GM12865 (cell line): Measurements from ENCODE around the gene CTRB1.
A peak's percentile ranks its signal among the peaks of the same experiment; 100 is the strongest.

ENCODE experiments used
- DNase-seq: peaks from one replicate; pipeline ENCODE4 v3.0.0; 2010; ENCODE audit warnings: low read depth
- H3K4me3 ChIP-seq: 2 replicates; pipeline ENCODE4 v1.5.1; 2011; ENCODE audit warnings: mild to moderate bottlenecking, low read depth, low read length, control low read depth
- TF ChIP-seq, protein P1 (sequence below): IDR thresholded peaks from 2 replicates; pipeline ENCODE4 v1.5.1; 2011; ENCODE audit warnings: low read length, control low read depth, low read depth, inconsistent platforms; ENCODE audit not compliant: insufficient read depth; ENCODE audit errors: missing control alignments

The CTRB1 gene

DNA sequence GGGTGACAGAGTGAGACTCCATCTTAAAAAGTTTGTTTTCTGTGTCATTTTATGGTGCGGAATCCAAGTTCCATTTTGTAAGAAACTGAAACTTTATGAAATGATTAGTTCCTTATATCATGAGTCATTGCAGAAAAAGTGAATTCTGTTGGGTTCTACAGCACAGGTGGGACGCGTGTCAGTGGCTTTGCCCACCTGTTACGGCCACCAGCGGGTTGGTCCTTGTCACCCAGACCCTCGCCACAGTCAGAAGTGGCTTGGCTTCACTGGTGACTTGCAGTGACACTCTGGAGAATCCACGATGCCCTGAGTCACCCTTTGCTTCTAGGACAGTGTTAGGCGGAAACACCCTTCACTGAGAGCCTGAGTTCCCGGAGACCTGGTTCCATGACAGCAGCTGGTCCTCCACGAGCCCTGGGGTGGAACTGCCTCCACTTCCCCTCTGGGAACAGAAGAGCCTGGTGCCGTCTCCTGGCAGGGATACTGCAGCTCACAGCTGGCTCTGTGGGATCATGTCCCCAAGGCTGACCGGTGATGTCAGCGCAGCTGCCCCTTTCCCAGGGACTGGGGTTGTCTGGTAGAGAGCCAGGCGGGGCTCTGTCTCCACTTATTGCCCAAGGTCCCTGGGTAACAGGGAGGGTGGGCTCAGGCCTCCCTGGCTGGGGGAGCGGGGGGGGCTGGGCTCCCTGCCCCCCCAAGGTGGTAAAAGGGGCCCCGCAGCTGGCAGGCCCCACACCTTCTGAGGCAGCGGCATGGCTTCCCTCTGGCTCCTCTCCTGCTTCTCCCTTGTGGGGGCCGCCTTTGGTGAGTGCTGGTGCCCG is at the start of gene CTRB1:
CTRB1 (plus strand) TSS at position 733 of the 821 bp plus-strand sequence; CDS start at position 753, 20 bp downstream.
- DNase-seq: peak; percentile 83
- H3K4me3 ChIP-seq: no peak within 1 kb of the TSS
- TF ChIP-seq, protein P1, sequence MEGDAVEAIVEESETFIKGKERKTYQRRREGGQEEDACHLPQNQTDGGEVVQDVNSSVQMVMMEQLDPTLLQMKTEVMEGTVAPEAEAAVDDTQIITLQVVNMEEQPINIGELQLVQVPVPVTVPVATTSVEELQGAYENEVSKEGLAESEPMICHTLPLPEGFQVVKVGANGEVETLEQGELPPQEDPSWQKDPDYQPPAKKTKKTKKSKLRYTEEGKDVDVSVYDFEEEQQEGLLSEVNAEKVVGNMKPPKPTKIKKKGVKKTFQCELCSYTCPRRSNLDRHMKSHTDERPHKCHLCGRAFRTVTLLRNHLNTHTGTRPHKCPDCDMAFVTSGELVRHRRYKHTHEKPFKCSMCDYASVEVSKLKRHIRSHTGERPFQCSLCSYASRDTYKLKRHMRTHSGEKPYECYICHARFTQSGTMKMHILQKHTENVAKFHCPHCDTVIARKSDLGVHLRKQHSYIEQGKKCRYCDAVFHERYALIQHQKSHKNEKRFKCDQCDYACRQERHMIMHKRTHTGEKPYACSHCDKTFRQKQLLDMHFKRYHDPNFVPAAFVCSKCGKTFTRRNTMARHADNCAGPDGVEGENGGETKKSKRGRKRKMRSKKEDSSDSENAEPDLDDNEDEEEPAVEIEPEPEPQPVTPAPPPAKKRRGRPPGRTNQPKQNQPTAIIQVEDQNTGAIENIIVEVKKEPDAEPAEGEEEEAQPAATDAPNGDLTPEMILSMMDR: no peak

DNA sequence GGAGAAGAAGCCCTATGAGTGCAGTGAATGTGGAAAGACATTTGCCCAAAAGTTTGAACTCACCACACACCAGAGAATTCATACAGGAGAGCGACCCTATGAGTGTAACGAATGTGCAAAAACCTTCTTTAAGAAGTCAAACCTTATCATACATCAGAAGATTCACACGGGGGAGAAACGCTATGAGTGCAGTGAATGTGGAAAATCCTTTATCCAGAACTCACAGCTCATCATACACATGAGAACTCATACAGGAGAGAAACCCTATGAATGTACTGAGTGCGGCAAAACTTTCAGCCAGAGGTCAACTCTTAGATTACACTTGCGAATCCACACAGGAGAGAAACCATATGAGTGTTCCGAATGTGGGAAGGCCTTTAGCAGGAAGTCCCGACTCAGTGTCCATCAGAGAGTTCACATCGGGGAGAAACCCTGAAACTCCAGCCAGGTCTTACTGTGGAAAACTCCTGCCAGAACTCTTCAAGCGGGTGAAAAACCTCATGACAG is 48.8 kb upstream of the CTRB1 start:
- no peak for DNase-seq
- TF ChIP-seq, protein P1: no peak
- H3K4me3 ChIP-seq: no peak overlapping the region

DNA sequence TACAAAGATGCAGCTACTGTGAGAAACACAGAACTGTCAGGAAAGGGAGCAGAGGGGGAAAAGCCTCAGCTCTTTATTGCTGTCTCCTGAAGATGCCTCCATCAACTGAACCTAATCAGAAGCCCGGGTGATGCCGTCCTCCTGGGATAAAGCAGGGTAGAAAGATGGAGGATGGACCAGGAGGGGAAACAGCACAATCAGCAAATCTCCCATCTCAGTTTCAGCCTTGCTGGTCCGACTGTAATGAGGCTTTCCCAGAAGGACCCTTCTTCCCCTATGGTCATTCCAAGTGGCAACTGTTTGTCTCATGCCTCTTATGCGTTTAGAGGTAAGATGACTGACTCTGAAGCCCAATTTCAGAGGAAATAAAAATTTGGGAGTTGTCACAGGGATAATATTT is 46.2 kb upstream of the CTRB1 start:
- no peak overlapping the region for H3K4me3 ChIP-seq
- DNase-seq: no peak
- TF ChIP-seq, protein P1: no peak

DNA sequence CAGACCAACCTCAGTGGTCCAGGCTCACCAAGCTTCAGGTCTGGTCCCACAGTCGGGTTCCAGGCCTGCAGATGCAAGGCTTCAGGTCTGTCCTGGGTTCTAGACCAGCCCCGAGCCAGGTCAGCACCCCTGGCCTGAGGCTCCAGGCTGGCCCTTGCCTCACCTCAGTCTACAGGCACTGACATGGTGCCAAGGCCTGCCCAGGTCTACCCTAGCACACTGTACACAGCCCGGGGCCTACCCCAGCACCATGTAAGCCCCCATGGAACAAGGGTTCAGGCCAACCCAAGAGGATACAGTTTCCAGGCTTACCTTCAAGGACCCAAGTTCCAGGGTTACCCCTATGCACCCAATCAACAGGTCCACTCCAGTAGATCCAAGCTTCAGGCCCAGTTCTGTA is 43.7 kb upstream of the CTRB1 start:
- TF ChIP-seq, protein P1: no peak
- DNase-seq: no peak
- no peak overlapping the region for H3K4me3 ChIP-seq

DNA sequence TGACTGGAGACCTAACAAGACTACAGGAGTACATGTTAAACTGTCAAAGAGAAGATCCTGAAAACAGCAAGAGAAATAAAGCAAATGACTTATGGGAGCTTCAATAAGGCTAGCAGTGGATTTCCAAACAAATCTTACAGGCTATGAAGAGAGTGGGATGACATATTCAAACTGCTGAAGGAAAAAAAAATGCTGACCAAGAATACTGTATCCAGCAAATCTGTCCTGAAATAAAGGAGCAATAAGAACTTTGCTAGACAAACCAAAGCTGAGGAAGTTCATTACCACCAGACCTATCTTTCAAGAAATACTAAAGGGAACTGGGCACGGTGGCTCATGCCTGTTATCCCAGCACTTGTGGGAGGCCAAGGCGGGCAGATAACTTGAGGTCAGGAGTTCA is 41.9 kb upstream of the CTRB1 start:
- DNase-seq: no peak
- TF ChIP-seq, protein P1: no peak
- H3K4me3 ChIP-seq: no peak overlapping the region

DNA sequence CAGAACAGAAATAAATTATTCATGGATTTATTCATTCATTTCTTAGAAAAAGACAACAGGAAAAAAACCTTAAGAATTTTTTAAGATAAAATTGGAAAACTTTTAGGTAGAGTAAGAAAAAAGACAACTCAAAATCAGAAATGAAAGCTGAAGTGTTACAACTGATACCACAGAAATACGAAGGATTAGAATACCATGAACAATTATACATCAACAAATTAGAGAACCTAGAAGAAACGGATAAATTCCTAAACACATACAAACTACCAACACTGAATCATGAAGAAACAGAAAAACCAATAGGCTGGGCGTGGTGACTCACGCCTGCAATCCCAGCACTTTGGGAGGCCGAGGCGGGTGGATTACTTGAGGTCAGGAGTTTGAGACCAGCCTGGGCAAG is 39.6 kb upstream of the CTRB1 start:
- no peak overlapping the region for H3K4me3 ChIP-seq
- no peak for DNase-seq
- TF ChIP-seq, protein P1: no peak

DNA sequence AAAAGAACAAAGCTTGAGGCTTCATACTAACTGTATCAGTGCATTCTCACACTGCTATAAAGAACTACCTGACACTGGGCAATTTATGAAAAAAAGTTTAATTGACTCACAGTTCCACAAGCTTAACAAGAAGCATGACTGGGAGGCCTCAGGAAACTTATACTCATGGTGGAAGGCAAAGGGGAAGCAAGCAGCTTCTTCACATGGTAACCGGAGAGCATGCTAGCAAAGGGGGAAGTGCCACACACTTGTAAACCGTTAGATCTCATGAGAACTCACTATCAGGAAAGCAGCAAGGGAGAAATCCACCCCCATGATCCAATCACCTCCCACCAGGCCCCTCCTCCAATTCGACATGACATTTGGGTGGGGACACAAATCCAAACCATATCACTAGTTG is 37.2 kb upstream of the CTRB1 start:
- TF ChIP-seq, protein P1: no peak
- H3K4me3 ChIP-seq: no peak overlapping the region
- no peak for DNase-seq
